Measurements from ENCODE around the gene VASN. TPM values are rescaled to one million over a fixed set of nuclear protein-coding genes. Genes with fewer than 3 reads are reported as not detected.

Gene VASN
- total RNA-seq, 1 donor from 2014 or later: 37.6 TPM

GRCh38 chr16:4412159-4412558, 40.5 kb downstream of the VASN start:
- Mint-ChIP-seq H3K4me3 (no peak overlapping the region), H3K36me3 (no peaks in the 10 kb centered on the region), H3K4me1 (peaks cover 10% of the 10 kb centered on the region), H3K27me3 (ENCODE audit: low read depth) (no peaks in the 10 kb centered on the region), H3K27ac (no peak overlapping the region), H3K9me3 (no peaks in the 10 kb centered on the region)
- TF ChIP-seq CTCF (IDR thresholded peaks at IDR 0.05; ENCODE audit: unreplicated experiment): no peak
- DNase-seq (ENCODE audit: low spot score in 2 of 2, unreplicated experiment in 2 of 2): no peak

- Mint-ChIP-seq H3K9me3 (no peaks in the 10 kb centered on the region), H3K27ac (no peak overlapping the region), H3K4me3 (no peak overlapping the region), H3K36me3 (no peaks in the 10 kb centered on the region), H3K4me1 (peaks cover 10% of the 10 kb centered on the region), H3K27me3 (ENCODE audit: low read depth) (peaks cover 2% of the 10 kb centered on the region)
- TF ChIP-seq CTCF (IDR thresholded peaks at IDR 0.05; ENCODE audit: unreplicated experiment): no peak
- no peak for DNase-seq (ENCODE audit: low spot score in 2 of 2, unreplicated experiment in 2 of 2)
These were observed 41.2 kb downstream of the VASN start for GRCh38 chr16:4412854-4413253.

- H3K4me3 Mint-ChIP-seq: peak overlapping the region; percentile 48
- H3K27me3 Mint-ChIP-seq (ENCODE audit: low read depth): peaks cover 5% of the 10 kb centered on the region
- no peak for TF ChIP-seq CTCF (IDR thresholded peaks at IDR 0.05; ENCODE audit: unreplicated experiment)
- DNase-seq (ENCODE audit: low spot score in 2 of 2, unreplicated experiment in 2 of 2): no peak
- H3K27ac Mint-ChIP-seq: no peak overlapping the region
- H3K9me3 Mint-ChIP-seq: no peaks in the 10 kb centered on the region
- H3K4me1 Mint-ChIP-seq: peaks cover 10% of the 10 kb centered on the region
- H3K36me3 Mint-ChIP-seq: no peaks in the 10 kb centered on the region
These were observed 42.7 kb downstream of the VASN start for GRCh38 chr16:4414187-4414917.

GRCh38 chr16:4415538-4416199, 44.0 kb downstream of the VASN start:
- TF ChIP-seq CTCF (IDR thresholded peaks at IDR 0.05; ENCODE audit: unreplicated experiment): no peak
- Mint-ChIP-seq H3K9me3 (no peaks in the 10 kb centered on the region), H3K27me3 (ENCODE audit: low read depth) (peaks cover 5% of the 10 kb centered on the region), H3K36me3 (no peaks in the 10 kb centered on the region), H3K27ac (peak overlapping the region; percentile 66), H3K4me3 (peak overlapping the region; percentile 77), H3K4me1 (peaks cover 10% of the 10 kb centered on the region)
- peak in 1 of 2 experiments; percentile 48 for DNase-seq (ENCODE audit: low spot score in 2 of 2, unreplicated experiment in 2 of 2)

- Mint-ChIP-seq H3K4me3 (peak within 1 kb of the TSS; percentile 77), H3K9me3 (no peaks in the 10 kb centered on the region), H3K36me3 (no peaks in the 10 kb centered on the region), H3K4me1 (peaks cover 10% of the 10 kb centered on the region), H3K27me3 (ENCODE audit: low read depth) (peaks cover 5% of the 10 kb centered on the region), H3K27ac (peak within 1 kb of the TSS; percentile 66)
- peak; percentile 88 to 93 for DNase-seq (ENCODE audit: low spot score in 2 of 2, unreplicated experiment in 2 of 2)
- TF ChIP-seq CTCF (IDR thresholded peaks at IDR 0.05; ENCODE audit: unreplicated experiment): peak; percentile 26
These were observed 44.8 kb downstream of the VASN start, which contains the start of gene CORO7 for GRCh38 chr16:4416200-4417032. TSS of gene CORO7 (minus strand) at chr16:4416596. CDS start at chr16:4416518, 78 bp downstream.
